Right lobe of liver (tissue), 6 donors: ENCODE measurements around the gene DCLK3. TPM values are rescaled to one million over a fixed set of nuclear protein-coding genes. Genes with fewer than 3 reads are reported as not detected.

Experiments used
- ATAC-seq, 4 donors: fragments of 200-7000 bp; cut with Tn5 transposase; one replicate each; pipeline ENCODE4 v1.9.1; 2020; ENCODE audit warnings: mild to moderate bottlenecking in 4 of 4, moderate library complexity in 4 of 4
- DNase-seq, 3 donors: peaks; one replicate each; pipeline ENCODE4 v3.0.0-alpha.2; 2020
- H3K27ac ChIP-seq, 3 donors: fragments of 200-600 bp; one replicate each; pipeline ENCODE4 v1.8.0; 2022
- H3K27me3 ChIP-seq, 2 donors: fragments of 200-600 bp; one replicate each; pipeline ENCODE4 v1.8.0; 2022
- H3K36me3 ChIP-seq, 4 donors: fragments of 200-600 bp; sonication (generic) in 1 of 4; one replicate each; pipeline versions ENCODE4 v1.5.1 to v1.8.0; 2017 to 2022; ENCODE audit warnings: control low read depth in 1 of 4
- H3K4me1 ChIP-seq, 4 donors: fragments of 200-600 bp; sonication (generic) in 1 of 4; one replicate each; pipeline versions ENCODE4 v1.5.1 to v1.8.0; 2017 to 2022; ENCODE audit warnings: control low read depth in 1 of 4
- H3K4me3 ChIP-seq, 3 donors: fragments of 200-600 bp; one replicate each; pipeline ENCODE4 v1.8.0; 2022
- H3K9me3 ChIP-seq, 4 donors: fragments of 200-600 bp; sonication (generic) in 1 of 4; one replicate each; pipeline versions ENCODE4 v1.5.1 to v1.8.0; 2017 to 2022; ENCODE audit warnings: control low read depth in 1 of 4
- CTCF ChIP-seq, 4 donors: fragments of 200-600 bp in 3 of 4; fragments of 450-650 bp in 1 of 4; IDR thresholded peaks; one replicate each; pipeline versions ENCODE4 v1.5.1 to v1.8.0; 2016 to 2022; ENCODE audit warnings: antibody characterized with exemption in 4 of 4, mild to moderate bottlenecking in 2 of 4
- POLR2A ChIP-seq: fragments of 450-650 bp; IDR thresholded peaks from one replicate; pipeline ENCODE4 v1.6.1; 2017; ENCODE audit warnings: antibody characterized with exemption, mild to moderate bottlenecking
- WGBS: methylation state at CpG from one replicate; pipeline ENCODE4 v1.1.6; 2018; ENCODE audit warnings: low coverage, low lambda C conversion rate; ENCODE audit not compliant: insufficient coverage; ENCODE audit errors: missing lambda C conversion rate; 5-methylcytosine and 5-hydroxymethylcytosine counted together
- intact Hi-C, 2 donors: fragments of 100-400 bp; cut with DNase I; formaldehyde crosslinking; loops; one replicate each; pipeline versions ENCODE4 v1.11.2 to v1.14.1; 2022
- total RNA-seq, 6 experiments: library from RNA; depleted of rRNA in 2 of 6; stranded (reverse); fragments of >200 nt in 2 of 6; fragmentation: NEBNext Ultra II Directional in 3 of 6; extraction: Animal tissue kit (Norgen Biotek cat#: 25700) in 3 of 6; gene quantifications; one replicate each; pipeline versions ENCODE4 v1.1.0 to v1.2.4, GENCODE V29; 2016 to 2023
- donor health status: DM: no; HTN: yes; CAD: no.
- donor health status: DM: no; HTN: no; CAD: no.
- donor health status: DM: no; HTN: no; CAD: no.
- donor health status: DM: no; HTN: yes; CAD: no.
- donor health status: DM: no; HTN: yes; CAD: no.

The DCLK3 gene
- total RNA-seq, 6 experiments from 2014 or later, result 0.06 to 0.34 TPM; not detected in 4

GRCh38 chr3:36698314-36698713 lies 66.0 kb downstream of the DCLK3 start:
- Histone ChIP-seq H3K4me3 (no peak overlapping the region), H3K36me3 (no peaks in the 10 kb centered on the region), H3K27me3 (no peaks in the 10 kb centered on the region), H3K9me3 (no peaks in the 10 kb centered on the region), H3K4me1 (no peaks in the 10 kb centered on the region), H3K27ac (no peak overlapping the region)
- no peak for ATAC-seq
- intact Hi-C loops, result no loop called here
- 69% methylated on average over 2 of the region's 3 CpGs for WGBS
- DNase-seq, result no peak
- no peak for TF ChIP-seq CTCF (IDR thresholded peaks at IDR 0.05)
- TF ChIP-seq POLR2A, result no peak

- intact Hi-C loops, result no loop called here
- Histone ChIP-seq H3K27ac (no peak overlapping the region), H3K4me3 (no peak overlapping the region), H3K9me3 (no peaks in the 10 kb centered on the region), H3K27me3 (no peaks in the 10 kb centered on the region), H3K4me1 (no peaks in the 10 kb centered on the region), H3K36me3 (no peaks in the 10 kb centered on the region)
- DNase-seq, result no peak
- ATAC-seq, result no peak
- WGBS, result 70% methylated on average over 7 of the region's 8 CpGs
- TF ChIP-seq CTCF (IDR thresholded peaks at IDR 0.05), result no peak
- TF ChIP-seq POLR2A, result no peak
These were observed 66.9 kb downstream of the DCLK3 start for GRCh38 chr3:36697229-36698001.

GRCh38 chr3:36696799-36697198 lies 67.6 kb downstream of the DCLK3 start:
- TF ChIP-seq CTCF (IDR thresholded peaks at IDR 0.05) (no peak), POLR2A (no peak)
- no peaks in the 10 kb centered on the region for H3K36me3 ChIP-seq
- WGBS, result 51% methylated on average over 2 of the region's 2 CpGs
- no peaks in the 10 kb centered on the region for H3K27me3 ChIP-seq
- intact Hi-C loops, result no loop called here
- DNase-seq (no peak), ATAC-seq (no peak)
- no peaks in the 10 kb centered on the region for H3K9me3 ChIP-seq
- no peak overlapping the region for H3K4me3 ChIP-seq
- H3K27ac ChIP-seq, result no peak overlapping the region
- no peaks in the 10 kb centered on the region for H3K4me1 ChIP-seq

GRCh38 chr3:36695769-36696137 lies 68.6 kb downstream of the DCLK3 start:
- no peak for ATAC-seq
- no peaks in the 10 kb centered on the region for H3K36me3 ChIP-seq
- intact Hi-C loops, result no loop called here

More at GRCh38 chr3:36695769-36696137, 68.6 kb downstream of the DCLK3 start:
- DNase-seq, result no peak
- H3K27ac ChIP-seq, result no peak overlapping the region
- no peaks in the 10 kb centered on the region for H3K4me1 ChIP-seq
- TF ChIP-seq CTCF (IDR thresholded peaks at IDR 0.05), result no peak
- TF ChIP-seq POLR2A, result no peak
- H3K9me3 ChIP-seq, result no peaks in the 10 kb centered on the region
- H3K27me3 ChIP-seq, result no peaks in the 10 kb centered on the region
- no peak overlapping the region for H3K4me3 ChIP-seq
- WGBS, result 55% methylated on average over 2 of the region's 2 CpGs
